Body of pancreas (tissue), 4 donors: ENCODE results near the gene MIEF1. TPM values are rescaled to one million over a fixed set of nuclear protein-coding genes. Genes with fewer than 3 reads are reported as not detected.

Experiments
- ATAC-seq: fragments of 150-250 bp; one replicate; pipeline ENCODE4 v1.9.1; 2016
- DNase-seq, 4 donors: peaks; one replicate each; pipeline ENCODE4 v3.0.0-alpha.2; 2019
- H3K27ac ChIP-seq, 4 donors: fragments of 200-600 bp; sonication (generic); 1 replicate in 3 of 4; 2 replicates in 1 of 4; pipeline versions ENCODE4 v1.5.1 to v1.6.1; 2016 to 2019; ENCODE audit warnings: mild to moderate bottlenecking in 1 of 4, mixed read lengths in 1 of 4, moderate library complexity in 1 of 4
- H3K27me3 ChIP-seq, 2 donors: fragments of 200-600 bp; sonication (generic); one replicate each; pipeline ENCODE4 v1.6.0; 2016; ENCODE audit warnings: mild to moderate bottlenecking in 1 of 2
- H3K36me3 ChIP-seq, 2 donors: fragments of 200-600 bp; sonication (generic); replicated peaks in 1 of 2; 2 replicates each; pipeline ENCODE4 v1.5.1; 2016; ENCODE audit warnings: low read depth in 2 of 2; ENCODE audit not compliant: insufficient read depth in 1 of 2
- H3K4me1 ChIP-seq: fragments of 200-600 bp; sonication (generic); one replicate; pipeline ENCODE4 v1.6.0; 2016
- H3K4me3 ChIP-seq, 2 donors: fragments of 200-600 bp; sonication (generic); 1 replicate in 1 of 2; 2 replicates in 1 of 2; pipeline ENCODE4 v1.5.1; 2016 to 2019
- H3K9me3 ChIP-seq, 3 donors: fragments of 200-600 bp; sonication (generic); 1 replicate in 2 of 3; 2 replicates in 1 of 3; pipeline ENCODE4 v1.5.1; 2016
- POLR2A ChIP-seq, 3 donors: fragments of 450-650 bp; IDR thresholded peaks; one replicate each; pipeline ENCODE4 v1.6.1; 2016; ENCODE audit warnings: antibody characterized with exemption in 3 of 3, mild to moderate bottlenecking in 2 of 3
- WGBS, 2 donors: methylation state at CpG; one replicate each; pipeline ENCODE4 v1.1.5; 2017; 5-methylcytosine and 5-hydroxymethylcytosine counted together
- intact Hi-C: fragments of 100-400 bp; cut with DNase I; formaldehyde crosslinking; loops from one replicate; pipeline ENCODE4 v1.15.1; 2023
- total RNA-seq, 2 donors: library from RNA; depleted of rRNA; stranded (reverse); fragments of >200 nt; gene quantifications; one replicate each; pipeline ENCODE4 v1.1.0, GENCODE V29; 2016
- TF ChIP-seq, protein P1 (sequence below), 7 experiments: fragments of 450-650 bp in 4 of 7; fragments of 200-600 bp in 3 of 7; sonication (generic) in 3 of 7; IDR thresholded peaks; one replicate each; pipeline ENCODE4 v1.5.1; 2016 to 2019; ENCODE audit warnings: antibody characterized with exemption in 7 of 7

The MIEF1 gene
- total RNA-seq, 2 donors from 2014 or later = 9.1 to 14.8 TPM

DNA sequence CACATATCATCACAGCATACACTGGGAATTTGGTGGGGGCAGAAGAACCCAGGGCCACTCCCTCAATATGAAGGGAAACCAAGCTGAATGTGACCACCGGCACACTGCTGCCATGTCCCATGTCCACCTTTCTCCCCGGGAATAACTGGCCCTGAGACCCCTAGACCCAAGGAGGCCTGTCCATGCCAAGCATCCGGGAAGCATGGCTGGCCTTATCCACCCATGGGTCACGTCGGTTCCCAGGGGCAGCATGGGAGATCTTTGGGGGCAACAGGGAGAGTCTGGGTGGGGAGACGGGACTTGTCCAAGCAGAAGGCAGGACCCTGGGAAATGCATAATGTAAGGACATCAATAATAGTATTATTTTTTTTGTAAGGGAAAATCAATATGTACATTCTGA lies 10.4 kb upstream of the MIEF1 start:
- intact Hi-C loops = no loop called here
- DNase-seq = no peak
- Histone ChIP-seq H3K4me3 (no peak overlapping the region), H3K4me1 (peaks cover 7% of the 10 kb centered on the region), H3K27ac (no peak overlapping the region), H3K36me3 (no peaks in the 10 kb centered on the region), H3K9me3 (no peaks in the 10 kb centered on the region), H3K27me3 (no peaks in the 10 kb centered on the region)
- 60 to 72% methylated on average over 5 to 6 of the region's 6 CpGs for WGBS, 2 donors
- no peak for TF ChIP-seq POLR2A (IDR thresholded peaks at IDR 0.05)
- TF ChIP-seq, protein P1, sequence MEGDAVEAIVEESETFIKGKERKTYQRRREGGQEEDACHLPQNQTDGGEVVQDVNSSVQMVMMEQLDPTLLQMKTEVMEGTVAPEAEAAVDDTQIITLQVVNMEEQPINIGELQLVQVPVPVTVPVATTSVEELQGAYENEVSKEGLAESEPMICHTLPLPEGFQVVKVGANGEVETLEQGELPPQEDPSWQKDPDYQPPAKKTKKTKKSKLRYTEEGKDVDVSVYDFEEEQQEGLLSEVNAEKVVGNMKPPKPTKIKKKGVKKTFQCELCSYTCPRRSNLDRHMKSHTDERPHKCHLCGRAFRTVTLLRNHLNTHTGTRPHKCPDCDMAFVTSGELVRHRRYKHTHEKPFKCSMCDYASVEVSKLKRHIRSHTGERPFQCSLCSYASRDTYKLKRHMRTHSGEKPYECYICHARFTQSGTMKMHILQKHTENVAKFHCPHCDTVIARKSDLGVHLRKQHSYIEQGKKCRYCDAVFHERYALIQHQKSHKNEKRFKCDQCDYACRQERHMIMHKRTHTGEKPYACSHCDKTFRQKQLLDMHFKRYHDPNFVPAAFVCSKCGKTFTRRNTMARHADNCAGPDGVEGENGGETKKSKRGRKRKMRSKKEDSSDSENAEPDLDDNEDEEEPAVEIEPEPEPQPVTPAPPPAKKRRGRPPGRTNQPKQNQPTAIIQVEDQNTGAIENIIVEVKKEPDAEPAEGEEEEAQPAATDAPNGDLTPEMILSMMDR (IDR thresholded peaks at IDR 0.05) = no peak
- no peak for ATAC-seq

DNA sequence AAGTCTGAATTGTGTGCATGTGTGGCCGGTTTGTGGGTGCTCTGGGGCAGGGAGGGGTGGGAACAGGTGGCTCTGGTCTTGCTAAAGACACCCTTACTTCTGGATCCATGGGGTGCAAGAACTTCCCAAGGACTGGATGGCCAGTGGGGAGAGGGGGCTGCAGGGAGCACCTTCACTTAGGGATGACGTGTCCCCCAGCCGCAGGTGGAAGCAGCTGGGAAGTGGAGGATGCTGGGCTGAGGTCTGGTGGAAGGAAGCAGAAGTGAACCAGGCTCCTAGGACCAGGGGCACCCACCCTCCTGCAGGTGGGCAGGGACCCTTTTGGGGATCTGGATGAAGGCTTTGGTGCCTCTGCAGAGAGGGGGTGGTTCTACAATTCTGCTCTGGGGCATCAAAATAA lies 9.9 kb upstream of the MIEF1 start:
- TF ChIP-seq, protein P1 (IDR thresholded peaks at IDR 0.05) = no peak
- no peak for TF ChIP-seq POLR2A (IDR thresholded peaks at IDR 0.05)
- Histone ChIP-seq H3K9me3 (no peaks in the 10 kb centered on the region), H3K4me3 (no peak overlapping the region), H3K27me3 (no peaks in the 10 kb centered on the region), H3K4me1 (peaks cover 10% of the 10 kb centered on the region), H3K36me3 (no peaks in the 10 kb centered on the region), H3K27ac (no peak overlapping the region)
- ATAC-seq (no peak), DNase-seq (no peak)
- WGBS, 2 donors = 57 to 58% methylated on average over 2 to 3 of the region's 3 CpGs
- intact Hi-C loops = no loop called here

DNA sequence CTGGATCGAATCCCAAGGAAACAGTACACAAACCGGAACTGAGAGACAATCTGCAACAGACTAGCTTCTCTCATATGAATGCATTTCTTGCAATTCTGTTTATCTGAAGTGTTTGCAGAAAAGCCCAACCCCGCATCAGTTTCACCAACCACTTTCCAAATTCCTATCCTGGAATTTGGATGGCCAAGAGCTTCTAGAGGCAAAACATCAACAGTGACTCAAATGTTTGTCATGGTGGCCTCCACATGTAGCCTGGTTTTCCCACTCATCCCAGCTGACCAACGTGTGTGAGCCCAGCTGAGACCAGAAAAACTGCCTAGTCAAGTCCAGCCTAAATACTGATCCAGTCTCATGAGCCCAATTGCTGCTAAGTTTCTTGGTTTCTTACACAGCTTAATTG lies 8.3 kb upstream of the MIEF1 start:
- peaks cover 10% of the 10 kb centered on the region for H3K4me1 ChIP-seq
- TF ChIP-seq, protein P1 (IDR thresholded peaks at IDR 0.05) = no peak
- no peaks in the 10 kb centered on the region for H3K27me3 ChIP-seq
- WGBS, 2 donors = 29 to 40% methylated on average over 4 of the region's 4 CpGs
- no peak for DNase-seq
- no peaks in the 10 kb centered on the region for H3K36me3 ChIP-seq
- intact Hi-C loops = no loop called here
- no peak overlapping the region for H3K27ac ChIP-seq
- no peak for ATAC-seq
- H3K4me3 ChIP-seq = no peak overlapping the region
- H3K9me3 ChIP-seq = no peaks in the 10 kb centered on the region

DNA sequence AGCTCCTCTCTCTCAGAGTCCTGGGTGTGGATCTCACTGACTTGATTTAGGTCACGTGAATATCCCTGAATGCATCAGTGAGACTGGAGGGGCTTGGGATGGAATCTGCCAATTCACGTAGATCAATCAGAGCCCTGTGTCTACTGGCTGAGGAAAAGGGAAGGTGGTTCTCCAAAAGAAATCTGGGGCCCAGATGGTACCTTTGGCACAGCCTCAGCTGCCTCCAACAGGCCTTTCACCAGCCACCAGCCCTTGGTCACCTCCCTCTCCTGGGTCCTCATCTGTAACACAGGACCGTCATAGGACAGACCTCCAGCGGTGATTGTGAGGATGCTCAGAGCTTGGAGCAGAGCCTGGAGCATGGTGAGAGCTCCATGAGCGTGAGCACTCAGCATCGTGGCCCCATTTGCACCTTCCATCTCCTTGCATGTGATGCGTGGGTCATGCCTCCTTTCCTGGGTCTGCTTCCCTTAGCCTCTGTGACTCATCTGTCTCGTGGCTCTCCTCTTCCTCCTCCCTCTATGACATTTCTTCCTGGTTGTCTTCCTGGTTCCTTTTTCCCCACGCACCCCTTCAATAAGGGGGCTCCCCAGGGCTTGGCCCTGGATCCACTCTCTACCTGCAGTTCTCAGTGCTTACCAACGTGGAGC lies 7.5 kb upstream of the MIEF1 start:
- H3K36me3 ChIP-seq = no peaks in the 10 kb centered on the region
- peaks cover 10% of the 10 kb centered on the region for H3K4me1 ChIP-seq
- intact Hi-C loops = no loop called here
- H3K9me3 ChIP-seq = no peaks in the 10 kb centered on the region
- no peak overlapping the region for H3K4me3 ChIP-seq
- 74 to 79% methylated on average over 10 of the region's 10 CpGs for WGBS, 2 donors
- no peak for TF ChIP-seq POLR2A (IDR thresholded peaks at IDR 0.05)
- TF ChIP-seq, protein P1 (IDR thresholded peaks at IDR 0.05) = no peak
- DNase-seq (no peak), ATAC-seq (no peak)
- no peak overlapping the region for H3K27ac ChIP-seq
- no peaks in the 10 kb centered on the region for H3K27me3 ChIP-seq
